Muscle of leg (tissue), 11 donors: ENCODE results near the gene ICE1. TPM values are rescaled to one million over a fixed set of nuclear protein-coding genes. Genes with fewer than 3 reads are reported as not detected.
"Not testable (repeated sequence)": the region's sequence is repeated elsewhere in the genome, so short reads cannot be mapped to it uniquely, and the experiment has no call there.

Experiments
- DNase-seq: peaks from one replicate; pipeline ENCODE4 v3.0.0; 2013
- H3K27ac ChIP-seq: one replicate; pipeline ENCODE4 v1.5.1; 2013; ENCODE audit warnings: mild to moderate bottlenecking, low read length, control low read depth
- H3K27me3 ChIP-seq: one replicate; pipeline ENCODE4 v1.6.1; 2013; ENCODE audit warnings: low read length; ENCODE audit not compliant: control insufficient read depth, insufficient read depth
- H3K36me3 ChIP-seq: one replicate; pipeline ENCODE4 v1.6.1; 2013; ENCODE audit warnings: low read length; ENCODE audit not compliant: control insufficient read depth, insufficient read depth
- H3K4me1 ChIP-seq: one replicate; pipeline ENCODE4 v1.6.1; 2013; ENCODE audit warnings: low read length; ENCODE audit not compliant: control insufficient read depth, insufficient read depth
- H3K4me3 ChIP-seq: one replicate; pipeline ENCODE4 v1.5.1; 2013; ENCODE audit warnings: low read length, control low read depth
- H3K9me3 ChIP-seq: replicated peaks from 2 replicates; pipeline ENCODE4 v1.6.1; 2013; ENCODE audit warnings: low read depth, low read length; ENCODE audit not compliant: control insufficient read depth
- WGBS: methylation state at CpG from one replicate; pipeline ENCODE4 v1.1.5; 2013; ENCODE audit warnings: missing lambda C conversion rate; ENCODE audit not compliant: insufficient coverage; 5-methylcytosine and 5-hydroxymethylcytosine counted together
- polyA plus RNA-seq, 8 donors: library from polyadenylated mRNA; unstranded; fragments of 120-200 nt; gene quantifications; one replicate each; pipeline versions ENCODE4 v1.2.1 to v1.2.3, GENCODE V29; 2013; ENCODE audit warnings: inconsistent platforms in 1 of 8, low replicate concordance in 1 of 8; ENCODE audit not compliant: insufficient read length in 8 of 8, insufficient read depth in 1 of 8
- total RNA-seq: library from RNA; stranded (reverse); fragments of 120-200 nt; gene quantifications from one replicate; pipeline ENCODE4 v1.2.4, GENCODE V29; 2013

The ICE1 gene
- total and polyA plus RNA-seq, 9 donors: 14.9 to 29.6 (median 26.5) TPM

DNA sequence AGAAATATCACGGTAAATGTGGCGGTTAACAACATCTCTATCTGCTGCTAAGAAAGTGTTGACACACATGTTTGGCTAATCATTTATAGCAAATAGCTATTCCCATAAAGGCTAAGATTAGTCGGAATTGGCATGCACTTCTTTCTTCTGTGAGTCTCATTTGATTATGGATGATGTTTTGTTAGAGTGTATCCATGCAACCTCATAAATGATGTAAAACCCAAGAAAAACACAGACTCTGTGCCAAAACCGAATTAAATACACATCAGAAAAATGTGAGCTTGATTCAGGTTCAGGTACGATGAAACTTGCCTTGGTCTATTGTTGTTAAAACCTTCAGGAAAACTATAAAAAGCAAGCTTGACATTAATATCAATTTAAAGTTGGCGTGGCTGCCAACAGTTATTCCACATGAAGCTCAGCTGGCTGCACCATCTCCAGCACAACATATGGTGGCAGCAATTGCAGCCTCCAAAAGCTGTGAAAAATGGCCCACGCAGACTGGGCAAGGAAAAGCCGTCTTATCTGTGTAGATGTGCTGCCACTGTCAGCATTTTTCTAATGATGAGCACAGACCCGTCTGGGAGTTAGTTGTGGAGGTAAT, 41.1 kb upstream of the ICE1 start:
- WGBS: no CpG with 5 or more reads among the region's 9 CpGs
- Histone ChIP-seq H3K4me3 (no peak overlapping the region), H3K4me1 (peaks cover 30% of the 10 kb centered on the region), H3K9me3 (no peaks in the 10 kb centered on the region), H3K36me3 (no peaks in the 10 kb centered on the region), H3K27ac (peak overlapping the region; percentile 44), H3K27me3 (no peaks in the 10 kb centered on the region)
- DNase-seq: peak; percentile 91

DNA sequence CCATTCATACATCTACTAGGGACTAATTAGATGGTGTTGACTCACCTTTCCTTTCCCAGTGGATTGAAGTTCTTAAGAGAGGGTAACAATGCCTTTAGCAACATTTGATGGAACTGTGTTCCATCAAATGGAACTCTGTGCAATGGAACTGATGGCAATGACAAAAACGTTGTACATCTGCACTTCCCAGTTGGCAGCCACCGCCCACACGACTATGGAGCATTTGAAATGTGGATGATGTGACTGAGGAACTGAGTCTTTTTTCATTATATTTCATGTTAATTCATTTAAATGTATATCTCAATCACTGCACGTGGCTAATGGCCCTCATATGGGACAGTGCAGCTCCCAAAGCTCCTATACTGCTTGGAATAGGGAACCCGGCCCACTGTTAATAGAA, 39.0 kb upstream of the ICE1 start:
- WGBS: no CpG with 5 or more reads among the region's 5 CpGs
- Histone ChIP-seq H3K4me3 (no peak overlapping the region), H3K4me1 (peaks cover 30% of the 10 kb centered on the region), H3K27me3 (no peaks in the 10 kb centered on the region), H3K27ac (no peak overlapping the region), H3K36me3 (no peaks in the 10 kb centered on the region), H3K9me3 (no peaks in the 10 kb centered on the region)
- no peak for DNase-seq

DNA sequence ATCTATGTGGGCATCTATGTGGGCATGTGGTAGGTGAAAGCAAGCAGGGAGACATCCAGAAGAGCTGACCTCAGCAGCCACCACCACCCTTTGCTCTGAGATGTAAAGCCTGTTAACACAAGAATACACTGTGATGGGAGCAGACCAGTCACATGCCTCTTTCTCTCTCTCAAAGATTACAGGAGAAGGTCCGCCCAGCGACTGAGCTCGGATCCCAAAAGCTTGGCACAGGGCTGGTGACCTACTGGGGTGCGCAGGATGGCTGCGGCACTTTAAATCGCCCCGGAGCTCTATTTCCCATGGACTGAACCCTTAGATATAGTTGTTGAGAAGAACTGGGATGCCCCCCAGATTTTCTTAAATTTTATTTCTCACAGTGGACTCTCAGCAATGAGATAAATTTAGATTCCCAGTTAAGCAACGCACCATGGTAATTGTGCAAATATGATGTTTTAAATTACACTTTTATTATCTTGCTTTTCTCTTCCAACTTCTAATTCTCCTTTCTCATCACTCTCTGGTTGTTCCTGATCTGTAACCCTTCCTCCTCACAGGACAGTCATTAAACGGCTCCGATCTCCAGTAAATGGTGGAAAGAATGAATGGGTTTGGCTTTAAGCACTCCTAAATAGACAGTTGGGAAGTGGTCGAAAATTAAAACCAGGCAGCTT, 37.7 kb upstream of the ICE1 start:
- Histone ChIP-seq H3K27ac (peak overlapping the region; percentile 25), H3K9me3 (no peaks in the 10 kb centered on the region), H3K4me1 (peaks cover 30% of the 10 kb centered on the region), H3K4me3 (no peak overlapping the region), H3K27me3 (no peaks in the 10 kb centered on the region), H3K36me3 (no peaks in the 10 kb centered on the region)
- peak; percentile 93 for DNase-seq
- 0% methylated on average over 1 of the region's 11 CpGs for WGBS

DNA sequence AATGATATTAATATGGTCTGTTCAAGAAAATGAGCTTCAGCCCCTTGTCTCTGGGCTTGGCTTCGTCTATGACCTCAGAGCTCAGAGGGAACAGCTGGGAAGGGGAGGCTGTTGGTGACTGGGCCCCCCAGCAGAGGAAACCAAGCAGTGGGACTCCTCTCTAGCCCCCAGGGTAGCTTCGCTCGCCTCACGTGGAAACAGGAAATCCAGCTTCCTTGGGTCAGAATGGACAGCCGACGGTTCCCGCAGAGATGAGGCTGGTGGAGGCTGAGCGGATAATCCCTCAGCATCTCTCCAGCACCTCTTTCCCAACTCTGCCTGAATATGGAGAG, 37.2 kb upstream of the ICE1 start:
- Histone ChIP-seq H3K9me3 (no peaks in the 10 kb centered on the region), H3K4me3 (no peak overlapping the region), H3K27me3 (no peaks in the 10 kb centered on the region), H3K4me1 (peaks cover 28% of the 10 kb centered on the region), H3K36me3 (no peaks in the 10 kb centered on the region), H3K27ac (no peak overlapping the region)
- WGBS: 29% methylated on average over 3 of the region's 8 CpGs
- no peak for DNase-seq

DNA sequence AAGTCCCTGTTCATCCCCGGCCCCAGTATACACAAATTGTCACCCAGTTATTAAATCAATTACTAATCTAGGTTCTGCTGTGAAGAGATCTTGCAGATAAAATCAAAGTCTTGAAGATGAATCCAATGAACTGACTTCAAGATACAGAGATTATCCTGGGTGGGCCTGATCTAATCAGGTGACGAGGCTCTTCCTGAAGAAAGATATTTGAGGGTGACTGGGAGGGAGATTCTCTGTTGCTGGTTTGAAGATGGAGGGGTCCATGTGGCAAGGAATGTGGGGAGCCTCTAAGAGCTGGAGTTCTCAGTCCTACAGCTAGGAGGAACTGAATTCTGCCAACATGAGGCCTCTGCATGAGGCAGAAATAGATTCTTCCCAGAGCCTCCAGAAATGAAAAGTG, 36.1 kb upstream of the ICE1 start:
- 100% methylated on average over 1 of the region's 2 CpGs for WGBS
- DNase-seq: no peak
- Histone ChIP-seq H3K4me3 (no peak overlapping the region), H3K4me1 (peaks cover 21% of the 10 kb centered on the region), H3K9me3 (no peaks in the 10 kb centered on the region), H3K27ac (no peak overlapping the region), H3K27me3 (no peaks in the 10 kb centered on the region), H3K36me3 (no peaks in the 10 kb centered on the region)

DNA sequence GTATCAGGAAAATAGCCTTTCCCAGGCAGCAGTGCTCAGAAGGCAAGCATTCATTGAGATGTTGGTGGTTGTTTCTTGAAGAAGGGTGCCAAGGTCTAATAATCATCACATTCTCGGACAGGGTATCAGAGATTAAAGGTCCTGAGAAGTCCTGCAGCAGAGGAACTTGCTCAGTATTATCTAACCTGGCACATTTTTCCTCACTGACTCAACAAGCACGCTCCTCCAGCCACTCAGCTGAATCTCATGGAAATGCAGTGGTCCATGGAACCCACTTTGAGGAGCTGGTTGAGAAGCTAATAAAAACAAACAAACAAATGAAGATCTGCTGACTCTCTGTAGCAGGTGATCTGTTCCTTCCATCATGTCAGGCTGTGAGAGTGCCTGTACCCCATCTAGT, 35.3 kb upstream of the ICE1 start:
- H3K27me3 ChIP-seq: no peaks in the 10 kb centered on the region
- no CpG with 5 or more reads among the region's 2 CpGs for whole genome bisulfite sequencing
- no peak overlapping the region for H3K4me3 ChIP-seq
- no peaks in the 10 kb centered on the region for H3K9me3 ChIP-seq
- H3K27ac ChIP-seq: no peak overlapping the region
- peaks cover 14% of the 10 kb centered on the region for H3K4me1 ChIP-seq
- no peaks in the 10 kb centered on the region for H3K36me3 ChIP-seq
- DNase-seq: no peak

DNA sequence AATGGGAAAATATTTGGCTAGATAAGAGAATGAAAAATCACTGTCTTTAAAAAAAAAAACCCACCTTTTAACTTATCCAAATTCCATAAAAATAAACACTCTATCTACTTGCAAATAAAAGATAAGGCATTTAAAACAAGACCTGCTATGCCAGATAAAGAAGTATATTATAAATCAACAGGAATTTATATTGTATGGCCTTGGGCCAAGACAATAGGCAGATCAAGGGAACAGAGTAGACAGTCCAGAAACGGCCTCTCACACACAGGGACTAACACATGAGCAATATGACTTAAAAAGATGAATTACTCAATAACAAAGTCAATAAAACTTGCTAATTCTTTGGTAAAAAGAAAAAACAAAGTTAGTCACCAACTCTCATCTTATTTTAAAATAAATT, 34.7 kb upstream of the ICE1 start:
- H3K4me1 ChIP-seq: peaks cover 14% of the 10 kb centered on the region
- H3K9me3 ChIP-seq: no peaks in the 10 kb centered on the region
- H3K27ac ChIP-seq: no peak overlapping the region
- no peaks in the 10 kb centered on the region for H3K36me3 ChIP-seq
- no peak for DNase-seq
- WGBS: no CpG with 5 or more reads among the region's 1 CpG
- H3K27me3 ChIP-seq: no peaks in the 10 kb centered on the region
- H3K4me3 ChIP-seq: no peak overlapping the region

DNA sequence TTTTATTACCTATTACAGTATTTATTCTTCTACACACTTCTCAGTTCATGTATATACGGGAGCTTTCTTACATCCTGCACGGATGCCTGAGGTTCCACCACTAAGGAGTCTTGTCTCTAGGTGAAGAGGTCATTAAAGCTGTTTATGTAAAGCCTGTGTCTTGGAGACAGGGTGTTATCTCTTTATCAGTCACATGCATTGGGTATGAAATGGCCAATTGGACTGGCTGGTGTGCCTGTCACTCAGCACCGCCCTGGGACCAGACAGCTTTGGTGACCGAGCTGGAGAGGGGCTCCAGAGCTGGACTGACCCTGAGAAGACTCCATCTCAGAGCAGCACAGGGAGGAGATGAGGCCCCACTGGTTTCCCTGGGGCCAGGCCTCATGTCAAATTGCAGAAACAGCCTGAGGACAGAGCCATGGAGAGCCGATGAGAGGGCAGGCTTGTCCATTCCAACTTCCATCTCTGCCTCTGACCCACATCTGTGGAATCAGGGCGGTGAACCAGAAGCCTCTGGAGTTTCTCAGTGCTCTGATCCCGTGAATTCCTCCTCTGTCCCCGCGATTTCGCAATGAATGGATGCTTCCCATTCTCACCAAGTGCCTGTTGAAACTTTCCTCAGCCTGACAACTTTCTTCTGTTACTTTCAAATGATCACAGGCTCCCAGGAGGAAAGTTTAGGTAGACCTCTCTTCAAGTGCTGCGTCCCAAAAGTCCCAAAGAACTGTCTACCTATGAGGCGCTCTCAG, 32.2 kb upstream of the ICE1 start:
- not testable (repeated sequence) for H3K36me3 ChIP-seq, H3K9me3 ChIP-seq, DNase-seq, H3K27me3 ChIP-seq, H3K4me3 ChIP-seq, H3K4me1 ChIP-seq, H3K27ac ChIP-seq
- 78% methylated on average over 2 of the region's 12 CpGs for WGBS

DNA sequence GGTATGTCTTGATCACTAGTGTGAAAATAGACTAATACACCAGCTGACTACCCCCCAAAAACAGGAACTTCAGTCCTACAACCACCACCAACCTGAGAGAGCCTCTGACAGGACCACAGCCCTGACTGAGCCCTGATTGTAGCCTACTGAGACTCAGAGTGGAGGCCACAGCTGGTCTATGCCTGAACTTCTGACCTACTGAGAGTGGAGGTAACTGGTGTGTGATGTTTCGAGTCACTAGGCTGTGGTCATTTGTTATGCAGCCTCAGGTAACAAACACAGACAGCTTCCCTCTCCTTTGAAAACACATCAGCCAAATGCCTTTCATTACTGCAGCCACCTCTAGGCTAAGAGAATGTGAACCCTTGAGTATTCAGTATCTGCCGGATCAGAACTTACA, 30.0 kb upstream of the ICE1 start:
- H3K4me3 ChIP-seq, H3K4me1 ChIP-seq, H3K36me3 ChIP-seq, DNase-seq, H3K27me3 ChIP-seq, H3K9me3 ChIP-seq, H3K27ac ChIP-seq: not testable (repeated sequence)
- WGBS: no CpG with 5 or more reads among the region's 2 CpGs

DNA sequence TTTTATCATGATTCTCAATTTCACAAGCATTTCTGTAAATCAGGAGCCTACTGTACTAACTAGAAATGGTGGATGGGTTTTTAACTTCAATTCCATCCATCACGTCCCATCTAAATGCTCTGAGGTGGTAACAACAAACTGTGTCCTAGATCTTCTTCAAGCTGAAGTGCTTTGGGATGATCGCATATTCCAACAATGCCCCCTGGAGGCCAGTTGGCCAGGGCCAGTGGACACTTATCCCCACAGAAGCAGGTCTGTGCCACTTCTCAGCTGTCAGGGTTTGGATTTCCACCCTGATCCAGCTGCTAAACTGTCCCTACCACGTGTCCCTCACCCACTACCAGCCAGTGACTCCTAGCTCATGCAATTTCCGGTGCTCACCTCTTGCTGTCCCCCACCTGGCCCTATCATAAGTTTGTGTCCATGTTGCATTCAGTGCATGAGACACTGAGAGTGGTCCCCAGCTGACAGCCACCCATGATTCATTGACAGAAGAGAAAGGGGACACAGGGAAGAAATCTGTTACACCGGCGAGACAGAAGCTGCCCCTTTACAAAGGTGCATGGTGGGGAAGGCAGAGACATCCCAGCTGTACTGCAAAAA, 28.0 kb upstream of the ICE1 start:
- H3K36me3 ChIP-seq, H3K4me3 ChIP-seq, H3K27me3 ChIP-seq, H3K4me1 ChIP-seq, H3K9me3 ChIP-seq, H3K27ac ChIP-seq: not testable (repeated sequence)
- peak; percentile 71 for DNase-seq
- no CpG with 5 or more reads among the region's 6 CpGs for WGBS
